Anterior cingulate cortex (tissue), 58 donors: Measurements from ENCODE around the gene DPP4.
"Not testable (repeated sequence)": the region's sequence is repeated elsewhere in the genome, so short reads cannot be mapped to it uniquely, and the experiment has no call there.

Experiments
- DNase-seq, 58 donors: peaks; one replicate each; lab custom pipeline; 2025; lab: John Stamatoyannopoulos, UW

DPP4 gene

GRCh38 chr2:161994761-161995520 lies 79.1 kb downstream of the DPP4 start:
- no peak for DNase-seq

- DNase-seq, result no peak
Measured at GRCh38 chr2:161992531-161992930, 81.5 kb downstream of the DPP4 start.

GRCh38 chr2:161991991-161992390 lies 82.0 kb downstream of the DPP4 start:
- no peak for DNase-seq

GRCh38 chr2:161990741-161991140 lies 83.3 kb downstream of the DPP4 start:
- no peak for DNase-seq

GRCh38 chr2:161990036-161990435 lies 84.0 kb downstream of the DPP4 start:
- DNase-seq, result no peak

- no peak for DNase-seq
Measured at GRCh38 chr2:161988589-161988988, 85.4 kb downstream of the DPP4 start.

- DNase-seq, result no peak
Measured at GRCh38 chr2:161987311-161987710, 86.7 kb downstream of the DPP4 start.

- no peak for DNase-seq
Measured at GRCh38 chr2:161983866-161984265, 90.1 kb downstream of the DPP4 start.

GRCh38 chr2:161983331-161983651 lies 90.7 kb downstream of the DPP4 start:
- DNase-seq, result no peak

GRCh38 chr2:161982548-161983330 lies 91.3 kb downstream of the DPP4 start:
- no peak for DNase-seq

- DNase-seq, result no peak
Measured at GRCh38 chr2:161981679-161982250, 92.2 kb downstream of the DPP4 start.

- DNase-seq, result no peak
Measured at GRCh38 chr2:161980976-161981375, 93.0 kb downstream of the DPP4 start.

GRCh38 chr2:161979490-161979889 lies 94.5 kb downstream of the DPP4 start:
- no peak for DNase-seq

GRCh38 chr2:161977926-161978325 lies 96.1 kb downstream of the DPP4 start:
- not testable (repeated sequence) for DNase-seq

GRCh38 chr2:161976917-161977316 lies 97.1 kb downstream of the DPP4 start:
- DNase-seq, result no peak

- DNase-seq, result no peak
Measured at GRCh38 chr2:161976295-161976694, 97.7 kb downstream of the DPP4 start.

GRCh38 chr2:161975813-161976160 lies 98.2 kb downstream of the DPP4 start:
- no peak for DNase-seq

- DNase-seq, result no peak
Measured at GRCh38 chr2:161975062-161975812, 98.8 kb downstream of the DPP4 start.

- no peak for DNase-seq
Measured at GRCh38 chr2:161974461-161974860, 99.6 kb downstream of the DPP4 start.

GRCh38 chr2:161972866-161973265 lies 101.1 kb downstream of the DPP4 start:
- DNase-seq, result no peak

GRCh38 chr2:161972232-161972631 lies 101.8 kb downstream of the DPP4 start:
- DNase-seq, result no peak
